A673 (cell line): Measurements from ENCODE around the gene ATP1A1. TPM values are rescaled to one million over a fixed set of nuclear protein-coding genes. Genes with fewer than 3 reads are reported as not detected.
A peak's percentile ranks its signal among the peaks of the same experiment; 100 is the strongest.

Experiments
- BruUV-seq: library from RNA; stranded (reverse); fragments of 400-500 nt; replicated peaks from 2 replicates; lab custom pipeline; 2021; lab: Mats Ljungman, UMichigan
- CTCF ChIA-PET: fragments of 300-600 bp; sonication (Branson Sonifier 250); formaldehyde crosslinking; loops from one replicate; lab custom pipeline; 2022; ENCODE audit warnings: antibody characterized with exemption; lab: Charles Lee
- POLR2A ChIA-PET: fragments of 300-600 bp; sonication (Branson Sonifier 250); formaldehyde crosslinking; loops from one replicate; lab custom pipeline; 2022; ENCODE audit warnings: antibody characterized with exemption; ENCODE audit not compliant: low non-redundant PET; lab: Charles Lee
- DNase-seq: peaks from one replicate; pipeline ENCODE4 v3.0.0-alpha.2; 2015; ENCODE audit warnings: low spot score
- H3K27ac ChIP-seq: fragments of 200-600 bp; sonication (generic); 2 replicates; pipeline ENCODE4 v1.5.1; 2016; ENCODE audit warnings: mixed run types, low read depth, mild to moderate bottlenecking, mixed read lengths, antibody characterized with exemption, low read length; ENCODE audit not compliant: poor library complexity, severe bottlenecking
- H3K27me3 ChIP-seq: fragments of 200-600 bp; sonication (generic); replicated peaks from 2 replicates; pipeline ENCODE4 v1.6.1; 2017; ENCODE audit warnings: mixed run types, low read depth, mild to moderate bottlenecking, mixed read lengths, antibody characterized with exemption, low read length; ENCODE audit not compliant: insufficient read depth, poor library complexity
- H3K36me3 ChIP-seq: fragments of 200-600 bp; sonication (generic); 2 replicates; pipeline ENCODE4 v1.6.1; 2016; ENCODE audit warnings: mixed run types, mild to moderate bottlenecking, mixed read lengths, antibody characterized with exemption, low read length; ENCODE audit not compliant: insufficient read depth, poor library complexity, severe bottlenecking
- H3K4me1 ChIP-seq: fragments of 200-600 bp; sonication (generic); 2 replicates; pipeline ENCODE4 v1.6.1; 2017; ENCODE audit warnings: mixed run types, mild to moderate bottlenecking, mixed read lengths, antibody characterized with exemption, low read length; ENCODE audit not compliant: insufficient read depth, poor library complexity, severe bottlenecking
- H3K4me3 ChIP-seq: fragments of 200-600 bp; sonication (generic); 2 replicates; pipeline ENCODE4 v1.5.1; 2016; ENCODE audit warnings: low read depth, mixed run types, mild to moderate bottlenecking, mixed read lengths, low read length; ENCODE audit not compliant: poor library complexity, severe bottlenecking
- H3K9me3 ChIP-seq: fragments of 200-600 bp; sonication (generic); 2 replicates; pipeline ENCODE4 v1.6.1; 2016; ENCODE audit warnings: mixed run types, low read depth, mild to moderate bottlenecking, mixed read lengths, antibody characterized with exemption, low read length; ENCODE audit not compliant: poor library complexity, severe bottlenecking
- EZH2 ChIP-seq: fragments of 200-600 bp; sonication (generic); IDR thresholded peaks from 2 replicates; pipeline ENCODE4 v1.6.1; 2017; ENCODE audit warnings: borderline replicate concordance, low read depth, mild to moderate bottlenecking, mixed read lengths, antibody characterized with exemption, low read length; ENCODE audit not compliant: poor library complexity, severe bottlenecking
- intact Hi-C: fragments of 100-400 bp; cut with micrococcal nuclease; formaldehyde crosslinking; loops from one replicate; pipeline ENCODE4 v1.10.0; 2022; ENCODE audit not compliant: unreplicated experiment
- total RNA-seq: library from RNA; stranded (reverse); gene quantifications from 2 replicates; pipeline ENCODE4 v1.2.3, GENCODE V29; 2021
- TF ChIP-seq, protein P1 (sequence below): fragments of 300-800, 200-600 bp; sonication (generic); conservative IDR thresholded peaks from 2 replicates; pipeline ENCODE4 v1.5.1; 2017; ENCODE audit warnings: low read depth, mild to moderate bottlenecking, antibody characterized with exemption, low read length, moderate library complexity, mixed read lengths

Gene ATP1A1
- total RNA-seq, 1 experiment from 2014 or later: 1,420 TPM

DNA sequence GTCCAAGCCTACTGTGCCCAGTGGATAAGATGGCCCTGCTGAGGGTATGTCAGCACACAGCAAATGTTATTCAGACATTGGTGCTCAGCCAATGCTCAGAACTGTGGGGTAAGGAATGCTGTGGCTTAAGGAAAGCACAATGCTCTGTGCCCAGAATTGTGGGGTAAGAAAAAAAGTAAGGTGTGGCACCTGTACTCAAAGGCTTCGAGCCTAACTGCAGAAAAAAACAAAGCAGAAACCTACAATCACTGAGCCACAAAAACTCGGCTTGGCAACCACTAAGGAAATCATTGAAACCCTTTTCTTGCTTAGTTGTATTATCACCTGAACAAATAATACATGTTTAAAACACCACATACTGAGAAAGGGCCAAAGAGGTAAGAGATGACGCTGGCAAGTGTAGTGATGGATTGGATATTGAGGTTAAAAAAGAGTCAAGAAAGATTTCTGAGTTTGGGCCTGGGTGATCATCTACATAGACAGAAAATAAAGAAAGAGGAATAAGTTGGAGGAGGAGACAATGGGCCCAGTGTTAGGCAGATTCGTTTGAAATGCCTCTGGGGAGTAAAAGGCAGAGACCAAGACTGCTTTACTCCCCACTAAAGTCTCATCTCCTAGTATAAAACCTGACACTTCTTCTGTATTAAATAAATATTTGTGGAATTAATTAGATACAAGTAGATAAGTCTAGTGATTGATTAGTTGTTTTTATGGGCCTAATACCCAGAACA lies 25.9 kb upstream of the ATP1A1 start:
- Histone ChIP-seq H3K27ac (no peak overlapping the region), H3K4me1 (peaks cover 21% of the 10 kb centered on the region), H3K4me3 (no peak overlapping the region), H3K36me3 (no peaks in the 10 kb centered on the region), H3K27me3 (no peaks in the 10 kb centered on the region), H3K9me3 (peaks cover 7% of the 10 kb centered on the region)
- ChIA-PET CTCF (no interaction called here), POLR2A (no interaction called here)
- no TSS peak for BruUV-seq
- intact Hi-C loops: no loop called here
- DNase-seq: no peak
- TF ChIP-seq, protein P1, sequence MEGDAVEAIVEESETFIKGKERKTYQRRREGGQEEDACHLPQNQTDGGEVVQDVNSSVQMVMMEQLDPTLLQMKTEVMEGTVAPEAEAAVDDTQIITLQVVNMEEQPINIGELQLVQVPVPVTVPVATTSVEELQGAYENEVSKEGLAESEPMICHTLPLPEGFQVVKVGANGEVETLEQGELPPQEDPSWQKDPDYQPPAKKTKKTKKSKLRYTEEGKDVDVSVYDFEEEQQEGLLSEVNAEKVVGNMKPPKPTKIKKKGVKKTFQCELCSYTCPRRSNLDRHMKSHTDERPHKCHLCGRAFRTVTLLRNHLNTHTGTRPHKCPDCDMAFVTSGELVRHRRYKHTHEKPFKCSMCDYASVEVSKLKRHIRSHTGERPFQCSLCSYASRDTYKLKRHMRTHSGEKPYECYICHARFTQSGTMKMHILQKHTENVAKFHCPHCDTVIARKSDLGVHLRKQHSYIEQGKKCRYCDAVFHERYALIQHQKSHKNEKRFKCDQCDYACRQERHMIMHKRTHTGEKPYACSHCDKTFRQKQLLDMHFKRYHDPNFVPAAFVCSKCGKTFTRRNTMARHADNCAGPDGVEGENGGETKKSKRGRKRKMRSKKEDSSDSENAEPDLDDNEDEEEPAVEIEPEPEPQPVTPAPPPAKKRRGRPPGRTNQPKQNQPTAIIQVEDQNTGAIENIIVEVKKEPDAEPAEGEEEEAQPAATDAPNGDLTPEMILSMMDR: no peak
- TF ChIP-seq EZH2: no peak

DNA sequence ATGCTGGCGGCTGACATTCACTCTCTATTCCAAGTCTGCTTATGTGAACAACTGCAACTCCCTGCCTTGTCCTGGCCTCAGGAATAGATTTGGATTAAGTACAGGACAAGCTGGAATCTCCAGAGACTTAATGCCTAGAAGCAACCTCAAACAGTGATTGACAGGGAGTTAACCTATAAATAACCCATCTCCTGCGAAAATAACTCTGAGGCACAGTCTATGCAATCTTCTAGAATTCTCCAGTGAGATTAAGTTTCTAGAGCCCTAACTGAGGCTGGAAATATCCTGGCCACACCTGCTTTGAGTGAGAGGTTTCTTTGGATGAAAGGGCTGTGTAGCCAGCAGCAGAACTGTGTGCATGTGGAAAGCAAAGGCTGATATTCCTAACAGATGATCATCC lies 25.3 kb upstream of the ATP1A1 start:
- no TSS peak for BruUV-seq
- no peak for DNase-seq
- peaks cover 21% of the 10 kb centered on the region for H3K4me1 ChIP-seq
- peaks cover 7% of the 10 kb centered on the region for H3K9me3 ChIP-seq
- H3K36me3 ChIP-seq: no peaks in the 10 kb centered on the region
- intact Hi-C loops: no loop called here
- CTCF ChIA-PET: no interaction called here
- POLR2A ChIA-PET: no interaction called here
- H3K27me3 ChIP-seq: no peaks in the 10 kb centered on the region
- H3K27ac ChIP-seq: no peak overlapping the region
- TF ChIP-seq, protein P1: no peak
- TF ChIP-seq EZH2: no peak
- no peak overlapping the region for H3K4me3 ChIP-seq

DNA sequence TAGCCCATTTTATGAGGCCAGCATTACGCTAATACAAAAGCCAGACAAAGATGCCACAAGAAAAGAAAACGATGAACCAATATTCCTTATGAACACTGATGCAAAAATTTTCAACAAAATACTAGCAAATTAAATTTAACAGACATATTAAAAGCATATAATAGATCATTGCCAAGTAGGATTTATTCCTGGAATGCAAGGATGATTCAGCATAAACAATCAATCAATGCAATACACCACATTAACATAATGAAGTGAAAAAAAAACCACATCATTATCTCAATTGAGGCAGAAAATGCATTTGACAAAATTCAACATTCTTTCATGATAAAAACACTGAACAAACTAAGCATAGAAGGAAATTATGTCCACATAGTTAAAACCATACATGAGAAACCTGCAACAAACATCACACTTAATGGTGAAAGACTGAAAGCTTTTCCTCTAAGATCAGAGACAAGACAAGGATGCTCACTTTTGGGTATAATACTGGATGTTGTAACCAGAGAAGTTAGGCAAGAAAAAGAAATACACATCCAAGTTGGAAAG lies 22.9 kb upstream of the ATP1A1 start:
- intact Hi-C loops: no loop called here

More for the DNA sequence above, 22.9 kb upstream of the ATP1A1 start:
- peak; percentile 67 for DNase-seq
- Histone ChIP-seq H3K9me3 (peaks cover 7% of the 10 kb centered on the region), H3K27me3 (no peaks in the 10 kb centered on the region), H3K27ac (peak overlapping the region; percentile 83), H3K4me3 (no peak overlapping the region), H3K4me1 (peaks cover 39% of the 10 kb centered on the region), H3K36me3 (no peaks in the 10 kb centered on the region)
- ChIA-PET CTCF (no interaction called here), POLR2A (no interaction called here)
- no TSS peak for BruUV-seq
- TF ChIP-seq EZH2: no peak
- TF ChIP-seq, protein P1: no peak
